Breast epithelium (tissue), 3 donors: ENCODE measurements around the gene KCNG4.

Source experiments
- POLR2A ChIP-seq: fragments of 450-650 bp; IDR thresholded peaks from one replicate; pipeline ENCODE4 v1.6.1; 2016; ENCODE audit warnings: antibody characterized with exemption, mild to moderate bottlenecking, moderate library complexity
- POLR2AphosphoS5 ChIP-seq, 3 donors: sonication (generic); formaldehyde crosslinking; IDR thresholded peaks; one replicate each; pipeline ENCODE4 v1.6.1; 2017; ENCODE audit warnings: antibody characterized with exemption in 3 of 3

GRCh38 chr16:84194470-84195200, 45.2 kb downstream of the KCNG4 start:
- TF ChIP-seq POLR2A (no peak), POLR2AphosphoS5 (IDR thresholded peaks at IDR 0.05) (no peak)
